HL-60/S4 (cell line): ENCODE data around the gene LATS2.

Source experiments
- in situ Hi-C: fragments of 300-500 bp; cut with MboI; formaldehyde crosslinking; loops from 2 replicates; pipeline ENCODE4 v1.14.3; 2022; ENCODE audit warnings: low sequenced_read_pairs

LATS2 gene

GRCh38 chr13:21048901-21049698 lies 12.3 kb downstream of the LATS2 start:
- in situ Hi-C loops = no loop called here

GRCh38 chr13:21047591-21048282 lies 13.6 kb downstream of the LATS2 start:
- in situ Hi-C loops = no loop called here

GRCh38 chr13:21047087-21047486 lies 14.3 kb downstream of the LATS2 start:
- in situ Hi-C loops = no loop called here

GRCh38 chr13:21046203-21046602 lies 15.2 kb downstream of the LATS2 start:
- in situ Hi-C loops = no loop called here

GRCh38 chr13:21045100-21045499 lies 16.3 kb downstream of the LATS2 start:
- in situ Hi-C loops = no loop called here

- in situ Hi-C loops = no loop called here
These were observed 17.5 kb downstream of the LATS2 start for GRCh38 chr13:21043898-21044297.

GRCh38 chr13:21040120-21040826 lies 21.1 kb downstream of the LATS2 start:
- in situ Hi-C loops = no loop called here

GRCh38 chr13:21039097-21039800 lies 22.1 kb downstream of the LATS2 start:
- in situ Hi-C loops = no loop called here

GRCh38 chr13:21037656-21038055 lies 23.7 kb downstream of the LATS2 start:
- in situ Hi-C loops = no loop called here

GRCh38 chr13:21035498-21035897 lies 25.9 kb downstream of the LATS2 start:
- in situ Hi-C loops = no loop called here

GRCh38 chr13:21034603-21035191 lies 26.7 kb downstream of the LATS2 start:
- in situ Hi-C loops = no loop called here

- in situ Hi-C loops = no loop called here
These were observed 27.4 kb downstream of the LATS2 start for GRCh38 chr13:21033856-21034602.

- in situ Hi-C loops = no loop called here
These were observed 28.1 kb downstream of the LATS2 start for GRCh38 chr13:21033212-21033840.

GRCh38 chr13:21032656-21033055 lies 28.7 kb downstream of the LATS2 start:
- in situ Hi-C loops = no loop called here

GRCh38 chr13:21031594-21032275 lies 29.7 kb downstream of the LATS2 start:
- in situ Hi-C loops = no loop called here

- in situ Hi-C loops = no loop called here
These were observed 35.8 kb downstream of the LATS2 start for GRCh38 chr13:21025539-21025938.

- in situ Hi-C loops = no loop called here
These were observed 39.1 kb downstream of the LATS2 start for GRCh38 chr13:21022056-21022979.

- in situ Hi-C loops = no loop called here
These were observed 40.8 kb downstream of the LATS2 start for GRCh38 chr13:21020581-21020980.
